Right atrium auricular region (tissue), 2 donors: Measurements from ENCODE around the gene GRIA4. TPM values are rescaled to one million over a fixed set of nuclear protein-coding genes. Genes with fewer than 3 reads are reported as not detected.
"Not testable (repeated sequence)": the region's sequence is repeated elsewhere in the genome, so short reads cannot be mapped to it uniquely, and the experiment has no call there.

Experiments used
- DNase-seq: peaks from one replicate; pipeline ENCODE4 v3.0.0-alpha.2; 2019; ENCODE audit warnings: low spot score
- H3K27ac ChIP-seq, 2 donors: fragments of 200-600 bp; sonication (generic); 1 replicate in 1 of 2; 2 replicates in 1 of 2; pipeline ENCODE4 v1.5.1; 2016 to 2019
- H3K27me3 ChIP-seq, 2 donors: fragments of 200-600 bp; sonication (generic); one replicate each; pipeline versions ENCODE4 v1.5.1 to v1.6.0; 2017 to 2019
- H3K36me3 ChIP-seq: fragments of 200-600 bp; sonication (generic); one replicate; pipeline ENCODE4 v1.5.1; 2016
- H3K4me1 ChIP-seq, 2 donors: fragments of 200-600 bp; sonication (generic); one replicate each; pipeline versions ENCODE4 v1.5.1 to v1.6.0; 2017 to 2019
- H3K4me3 ChIP-seq, 2 donors: fragments of 200-600 bp; sonication (generic); 1 replicate in 1 of 2; 2 replicates in 1 of 2; pipeline ENCODE4 v1.5.1; 2017 to 2019; ENCODE audit warnings: mild to moderate bottlenecking in 1 of 2, moderate library complexity in 1 of 2
- H3K9me3 ChIP-seq, 2 donors: fragments of 200-600 bp; sonication (generic); one replicate each; pipeline ENCODE4 v1.5.1; 2019
- CTCF ChIP-seq, 2 donors: fragments of 200-600 bp; sonication (generic); IDR thresholded peaks; one replicate each; pipeline ENCODE4 v1.5.1; 2019; ENCODE audit warnings: antibody characterized with exemption in 2 of 2
- total RNA-seq, 2 donors: library from RNA; depleted of rRNA; stranded (reverse); fragments of >200 nt; gene quantifications; one replicate each; pipeline ENCODE4 v1.1.0, GENCODE V29; 2016

The GRIA4 gene
- total RNA-seq, 2 donors from 2014 or later = not detected

- Histone ChIP-seq H3K27me3 (no peaks in the 10 kb centered on the region), H3K9me3 (no peaks in the 10 kb centered on the region), H3K4me1 (no peaks in the 10 kb centered on the region), H3K4me3 (no peak overlapping the region), H3K36me3 (no peaks in the 10 kb centered on the region), H3K27ac (no peak overlapping the region)
- DNase-seq = no peak
- no peak for TF ChIP-seq CTCF (IDR thresholded peaks at IDR 0.05)
Measured at GRCh38 chr11:105767931-105768330, 158.1 kb downstream of the GRIA4 start.

DNA sequence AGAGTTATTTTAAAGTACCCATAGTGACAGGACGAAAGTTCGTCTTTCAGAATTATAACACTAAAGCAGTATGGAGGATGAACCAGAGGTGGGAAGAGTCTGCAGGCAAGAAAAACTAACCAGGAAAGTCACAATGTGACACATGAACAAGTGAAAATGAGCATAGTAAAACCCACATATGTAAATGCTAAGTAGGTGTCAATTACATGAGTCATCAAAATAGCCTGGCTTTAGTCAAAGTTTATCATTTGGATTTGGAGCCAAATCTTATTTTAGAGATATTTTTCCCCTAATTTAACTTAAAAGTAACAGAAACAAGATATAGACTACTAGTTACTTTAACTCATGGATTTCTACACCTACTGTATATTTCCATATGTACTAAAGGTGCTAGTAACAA lies 159.8 kb downstream of the GRIA4 start:
- Histone ChIP-seq H3K4me1 (no peaks in the 10 kb centered on the region), H3K27me3 (no peaks in the 10 kb centered on the region), H3K27ac (no peak overlapping the region), H3K9me3 (no peaks in the 10 kb centered on the region), H3K36me3 (no peaks in the 10 kb centered on the region), H3K4me3 (no peak overlapping the region)
- TF ChIP-seq CTCF (IDR thresholded peaks at IDR 0.05) = no peak
- DNase-seq = no peak

- not testable (repeated sequence) for H3K9me3 ChIP-seq, DNase-seq, H3K4me3 ChIP-seq, H3K36me3 ChIP-seq, H3K4me1 ChIP-seq, H3K27me3 ChIP-seq, H3K27ac ChIP-seq
Measured at GRCh38 chr11:105773452-105773851, 163.6 kb downstream of the GRIA4 start.

DNA sequence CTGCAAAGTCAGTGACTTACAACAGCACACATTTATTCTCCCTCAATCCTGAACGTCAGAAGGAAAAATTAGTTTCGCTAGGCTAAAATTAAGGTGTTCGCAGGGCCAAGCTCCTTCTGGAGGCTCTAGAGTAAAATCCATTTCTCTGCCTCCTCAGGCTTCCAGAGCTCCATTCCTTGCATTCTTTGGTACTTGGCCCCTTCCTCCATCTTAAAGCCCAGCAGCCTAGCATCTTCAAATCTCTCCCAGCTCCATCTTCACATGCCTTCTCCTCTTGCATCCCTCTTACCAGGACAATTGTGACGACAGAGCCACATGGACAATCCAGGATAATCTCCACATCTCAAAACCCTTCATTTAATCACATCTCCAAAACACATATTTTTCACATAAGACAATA lies 165.0 kb downstream of the GRIA4 start:
- no peak overlapping the region for H3K27ac ChIP-seq
- H3K4me3 ChIP-seq = no peak overlapping the region
- H3K27me3 ChIP-seq = no peaks in the 10 kb centered on the region
- H3K36me3 ChIP-seq = no peaks in the 10 kb centered on the region
- TF ChIP-seq CTCF (IDR thresholded peaks at IDR 0.05) = no peak
- no peaks in the 10 kb centered on the region for H3K9me3 ChIP-seq
- no peaks in the 10 kb centered on the region for H3K4me1 ChIP-seq
- DNase-seq = no peak

GRCh38 chr11:105780781-105781525 lies 171.1 kb downstream of the GRIA4 start:
- no peak for DNase-seq
- Histone ChIP-seq H3K4me3 (no peak overlapping the region), H3K27ac (no peak overlapping the region), H3K36me3 (no peaks in the 10 kb centered on the region), H3K4me1 (no peaks in the 10 kb centered on the region), H3K9me3 (no peaks in the 10 kb centered on the region), H3K27me3 (no peaks in the 10 kb centered on the region)
- TF ChIP-seq CTCF (IDR thresholded peaks at IDR 0.05) = no peak

GRCh38 chr11:105781807-105782206 lies 171.9 kb downstream of the GRIA4 start:
- Histone ChIP-seq H3K9me3 (no peaks in the 10 kb centered on the region), H3K36me3 (no peaks in the 10 kb centered on the region), H3K4me3 (no peak overlapping the region), H3K4me1 (no peaks in the 10 kb centered on the region), H3K27me3 (no peaks in the 10 kb centered on the region), H3K27ac (no peak overlapping the region)
- no peak for TF ChIP-seq CTCF (IDR thresholded peaks at IDR 0.05)
- DNase-seq = no peak
